ENCODE results near the gene TRPM1. TPM values are rescaled to one million over a fixed set of nuclear protein-coding genes. Genes with fewer than 3 reads are reported as not detected.
A peak's percentile ranks its signal among the peaks of the same experiment; 100 is the strongest.

The TRPM1 gene
- total RNA-seq, 1 donor: under 0.01 TPM

DNA sequence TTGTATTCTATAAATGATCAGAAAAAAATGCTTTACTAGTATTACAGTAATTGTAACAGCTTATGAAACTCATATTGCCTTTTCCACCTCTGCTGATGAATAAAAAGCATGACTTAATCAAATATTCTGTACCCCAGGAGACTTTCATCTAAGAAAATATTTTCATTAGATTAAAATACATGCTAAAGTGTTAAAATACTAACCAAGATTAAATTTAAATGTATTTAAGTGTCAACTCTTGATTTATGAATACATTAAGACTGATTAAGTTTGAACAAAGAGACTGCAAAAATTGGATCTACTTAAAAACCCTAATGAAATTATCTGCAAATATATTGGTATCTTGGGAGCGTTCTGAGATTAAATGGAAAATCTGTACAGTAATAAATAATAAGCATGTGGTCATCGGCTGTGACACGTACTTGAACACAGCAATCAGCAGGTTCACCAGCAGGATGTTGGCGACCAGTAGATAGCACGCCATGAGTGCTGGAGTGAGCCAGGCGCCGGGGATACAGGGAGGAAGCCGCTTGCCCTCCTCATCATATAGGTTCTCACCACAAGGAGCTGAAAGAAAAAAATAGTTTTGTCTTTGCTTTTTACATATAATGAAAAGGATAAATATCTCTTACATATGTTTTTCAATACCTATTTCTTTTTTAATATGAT, 73.5 kb downstream of the TRPM1 start:
- no peak for DNase-seq (ENCODE audit: low read depth)
- TF ChIP-seq, protein P1, sequence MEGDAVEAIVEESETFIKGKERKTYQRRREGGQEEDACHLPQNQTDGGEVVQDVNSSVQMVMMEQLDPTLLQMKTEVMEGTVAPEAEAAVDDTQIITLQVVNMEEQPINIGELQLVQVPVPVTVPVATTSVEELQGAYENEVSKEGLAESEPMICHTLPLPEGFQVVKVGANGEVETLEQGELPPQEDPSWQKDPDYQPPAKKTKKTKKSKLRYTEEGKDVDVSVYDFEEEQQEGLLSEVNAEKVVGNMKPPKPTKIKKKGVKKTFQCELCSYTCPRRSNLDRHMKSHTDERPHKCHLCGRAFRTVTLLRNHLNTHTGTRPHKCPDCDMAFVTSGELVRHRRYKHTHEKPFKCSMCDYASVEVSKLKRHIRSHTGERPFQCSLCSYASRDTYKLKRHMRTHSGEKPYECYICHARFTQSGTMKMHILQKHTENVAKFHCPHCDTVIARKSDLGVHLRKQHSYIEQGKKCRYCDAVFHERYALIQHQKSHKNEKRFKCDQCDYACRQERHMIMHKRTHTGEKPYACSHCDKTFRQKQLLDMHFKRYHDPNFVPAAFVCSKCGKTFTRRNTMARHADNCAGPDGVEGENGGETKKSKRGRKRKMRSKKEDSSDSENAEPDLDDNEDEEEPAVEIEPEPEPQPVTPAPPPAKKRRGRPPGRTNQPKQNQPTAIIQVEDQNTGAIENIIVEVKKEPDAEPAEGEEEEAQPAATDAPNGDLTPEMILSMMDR (IDR thresholded peaks at IDR 0.05; ENCODE audit: insufficient read depth, low read depth, low read length): no peak
- H3K4me3 ChIP-seq (ENCODE audit: low read depth, low read length): no peak overlapping the region

DNA sequence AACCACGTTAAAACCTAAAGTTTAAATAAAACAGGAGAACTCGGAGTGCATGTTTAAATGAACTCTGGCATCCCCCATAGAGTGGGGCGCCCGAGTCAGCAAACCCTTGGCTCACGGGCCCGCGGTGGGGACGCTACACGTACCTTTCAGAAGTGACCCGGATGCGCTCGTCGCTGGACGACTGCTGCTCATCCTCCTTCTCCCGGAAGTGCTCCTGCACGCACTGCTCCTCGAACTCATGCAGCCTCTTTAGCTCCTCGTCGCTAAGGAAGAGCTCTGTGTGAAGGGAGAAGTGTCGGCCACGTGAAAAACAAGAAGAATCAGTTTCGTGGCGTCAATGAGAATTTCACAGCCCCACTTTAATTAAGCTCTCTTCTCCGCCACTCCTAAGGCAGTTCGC, 75.5 kb downstream of the TRPM1 start:
- no peak overlapping the region for H3K4me3 ChIP-seq (ENCODE audit: low read depth, low read length)
- TF ChIP-seq, protein P1 (IDR thresholded peaks at IDR 0.05; ENCODE audit: insufficient read depth, low read depth, low read length): no peak
- no peak for DNase-seq (ENCODE audit: low read depth)

- peak; percentile 85 for DNase-seq (ENCODE audit: low read depth)
- TF ChIP-seq, protein P1 (IDR thresholded peaks at IDR 0.05; ENCODE audit: insufficient read depth, low read depth, low read length): no peak
- no peak overlapping the region for H3K4me3 ChIP-seq (ENCODE audit: low read depth, low read length)
These were observed 76.5 kb downstream of the TRPM1 start for GRCh38 chr15:31024979-31025378.

DNA sequence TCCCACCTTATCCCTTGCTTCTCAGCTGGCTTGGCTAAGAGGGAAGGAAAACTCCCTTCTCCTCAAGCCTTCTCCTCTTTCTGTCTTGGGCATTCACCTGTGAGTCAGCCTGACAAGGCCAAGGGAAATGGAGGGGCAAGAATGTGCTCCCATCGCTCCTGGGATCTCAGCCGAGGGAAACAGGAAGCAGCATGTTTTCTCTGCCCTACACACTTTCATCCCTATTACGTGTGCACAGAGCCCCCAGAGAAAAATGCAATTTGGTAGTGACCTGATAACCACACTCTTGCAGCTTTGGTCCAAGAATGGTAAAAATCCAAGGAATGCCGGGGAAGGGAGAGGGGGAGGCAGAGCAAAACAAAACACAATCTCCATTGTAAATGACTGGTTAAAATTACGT, 77.2 kb downstream of the TRPM1 start:
- TF ChIP-seq, protein P1 (IDR thresholded peaks at IDR 0.05; ENCODE audit: insufficient read depth, low read depth, low read length): no peak
- peak; percentile 82 for DNase-seq (ENCODE audit: low read depth)
- H3K4me3 ChIP-seq (ENCODE audit: low read depth, low read length): no peak overlapping the region

DNA sequence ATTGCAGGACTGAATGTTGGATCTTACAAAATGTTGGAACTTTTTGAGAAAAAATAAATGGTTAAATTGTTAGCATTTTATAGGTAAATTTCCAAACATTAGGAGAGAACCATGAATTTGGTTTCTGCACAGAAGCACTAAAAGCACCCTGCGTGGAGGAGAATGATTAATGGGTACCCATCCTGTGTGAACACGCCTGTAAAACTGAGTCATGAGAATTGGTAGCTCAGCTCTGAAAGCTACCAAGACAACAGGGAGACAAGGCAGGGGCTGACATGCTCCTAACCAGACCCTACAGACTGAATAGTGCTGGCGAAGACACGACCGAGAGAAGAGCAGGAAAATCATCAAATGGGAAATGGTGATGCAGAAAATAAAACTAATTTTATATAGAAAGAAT, 77.7 kb downstream of the TRPM1 start:
- DNase-seq (ENCODE audit: low read depth): no peak
- H3K4me3 ChIP-seq (ENCODE audit: low read depth, low read length): no peak overlapping the region
- TF ChIP-seq, protein P1 (IDR thresholded peaks at IDR 0.05; ENCODE audit: insufficient read depth, low read depth, low read length): no peak

DNA sequence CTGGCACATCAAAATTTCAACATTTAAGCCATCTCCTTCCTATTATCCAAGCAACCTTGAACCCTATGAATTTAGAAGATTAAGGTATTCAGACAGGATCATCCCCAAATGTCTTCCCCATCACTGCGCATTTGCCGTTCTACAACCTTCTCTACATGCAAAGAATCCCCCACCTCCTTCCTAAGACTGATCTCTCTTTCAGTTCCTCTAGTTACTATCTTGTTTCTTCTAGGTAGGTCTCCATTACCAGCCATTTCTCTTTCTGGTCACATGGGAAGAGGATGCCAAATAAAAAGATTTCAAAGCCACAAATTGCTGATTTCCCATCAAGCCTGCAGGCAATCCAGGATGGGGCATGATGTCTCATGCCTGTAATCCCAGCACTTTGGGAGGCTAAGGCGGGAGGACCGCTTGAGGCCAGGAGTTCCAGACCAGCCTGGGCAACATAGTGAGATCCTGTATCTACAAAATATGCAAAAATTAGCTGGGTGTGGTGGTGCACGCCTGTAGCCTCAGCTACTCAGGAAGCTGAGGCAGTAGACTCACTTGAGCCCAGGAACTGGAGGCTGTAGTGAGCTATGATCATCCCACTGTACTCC, 80.4 kb downstream of the TRPM1 start:
- TF ChIP-seq, protein P1 (IDR thresholded peaks at IDR 0.05; ENCODE audit: insufficient read depth, low read depth, low read length): no peak
- H3K4me3 ChIP-seq (ENCODE audit: low read depth, low read length): no peak overlapping the region
- no peak for DNase-seq (ENCODE audit: low read depth)

Measured in fibroblast of villous mesenchyme (primary cell).